NK-92 treated with Interleukin-12 subunit alpha and Interleukin-12 subunit beta, amount 100 ng/mL, for 24 hours (cell line): ENCODE measurements around the gene MMP24.
"Not testable (repeated sequence)": the region's sequence is repeated elsewhere in the genome, so short reads cannot be mapped to it uniquely, and the experiment has no call there.

Experiments
- DNase-seq: peaks from one replicate; lab custom pipeline; 2025; lab: John Stamatoyannopoulos, UW

Gene MMP24

GRCh38 chr20:35223941-35224340 is 2.5 kb upstream of the MMP24 start:
- no peak for DNase-seq

GRCh38 chr20:35224536-35224935 is 2.0 kb upstream of the MMP24 start:
- no peak for DNase-seq

- DNase-seq, result no peak
These were observed 968 bp upstream of the MMP24 start for GRCh38 chr20:35225319-35226125.

- DNase-seq, result no peak
These were observed 593 bp downstream of the MMP24 start for GRCh38 chr20:35226884-35227681.

- DNase-seq, result no peak
These were observed 6.1 kb downstream of the MMP24 start for GRCh38 chr20:35232575-35232974.

GRCh38 chr20:35235881-35236280 is 9.4 kb downstream of the MMP24 start:
- DNase-seq, result no peak

GRCh38 chr20:35237486-35237885 is 11.0 kb downstream of the MMP24 start:
- no peak for DNase-seq

GRCh38 chr20:35238170-35238569 is 11.7 kb downstream of the MMP24 start:
- DNase-seq, result no peak

- DNase-seq, result no peak
These were observed 12.2 kb downstream of the MMP24 start for GRCh38 chr20:35238735-35239134.

- DNase-seq, result no peak
These were observed 13.8 kb downstream of the MMP24 start for GRCh38 chr20:35240083-35240810.

GRCh38 chr20:35240811-35241293 is 14.4 kb downstream of the MMP24 start:
- no peak for DNase-seq

- no peak for DNase-seq
These were observed 16.8 kb downstream of the MMP24 start for GRCh38 chr20:35243317-35243716.

- no peak for DNase-seq
These were observed 17.5 kb downstream of the MMP24 start for GRCh38 chr20:35243986-35244385.

GRCh38 chr20:35246723-35247122 is 20.2 kb downstream of the MMP24 start:
- no peak for DNase-seq

GRCh38 chr20:35248641-35249475 is 22.4 kb downstream of the MMP24 start:
- DNase-seq, result no peak

GRCh38 chr20:35251613-35251940 is 25.1 kb downstream of the MMP24 start:
- DNase-seq, result no peak

- peak; percentile 71 for DNase-seq
These were observed 25.6 kb downstream of the MMP24 start for GRCh38 chr20:35252037-35252461.

- DNase-seq, result not testable (repeated sequence)
These were observed 26.1 kb downstream of the MMP24 start for GRCh38 chr20:35252598-35252997.

- no peak for DNase-seq
These were observed 26.5 kb downstream of the MMP24 start for GRCh38 chr20:35253010-35253409.

GRCh38 chr20:35254448-35254999 is 28.0 kb downstream of the MMP24 start:
- no peak for DNase-seq

GRCh38 chr20:35257175-35257909 is 30.9 kb downstream of the MMP24 start:
- DNase-seq, result no peak
